HepG2 (cell line): ENCODE data around the gene SRSF3. TPM values are rescaled to one million over a fixed set of nuclear protein-coding genes. Genes with fewer than 3 reads are reported as not detected.

Source experiments
- ATAC-seq: fragments of 200-7000 bp; cut with Tn5 transposase; 3 replicates; pipeline ENCODE4 v1.9.1; 2020; ENCODE audit warnings: mild to moderate bottlenecking, moderate library complexity
- BruUV-seq: library from RNA; stranded (reverse); fragments of 400-500 nt; replicated peaks from 2 replicates; lab custom pipeline; 2021; lab: Mats Ljungman, UMichigan
- CTCF ChIA-PET: fragments of 300-600 bp; formaldehyde crosslinking; extraction: SDS; loops from one replicate; lab custom pipeline; 2021; ENCODE audit warnings: low total read pairs, inconsistent platforms, low intra/inter-chr PET ratio; lab: Yijun Ruan, JAX
- POLR2A ChIA-PET: fragments of 350-600 bp; sonication (Branson Sonifier 250); formaldehyde crosslinking; loops from one replicate; lab custom pipeline; 2020; ENCODE audit warnings: antibody characterized with exemption, inconsistent platforms; lab: Yijun Ruan, JAX
- DNase-seq: peaks from one replicate; pipeline ENCODE4 v3.0.0-alpha.2; 2015; ENCODE audit warnings: low spot score
- FAIRE-seq: peaks from 3 replicates; lab custom pipeline; 2011; peaks lifted over from hg19 to GRCh38; lab: Jason Lieb, UNC
- H2AFZ ChIP-seq: one replicate; pipeline ENCODE4 v1.6.1; 2011; ENCODE audit warnings: low read length, inconsistent platforms
- H3K27ac ChIP-seq: fragments of 300-600 bp; 3 replicates; pipeline ENCODE4 v1.8.0; 2011; ENCODE audit warnings: mixed run types, mild to moderate bottlenecking, mixed read lengths, low read length, inconsistent platforms; ENCODE audit not compliant: insufficient read depth; ENCODE audit errors: extremely low read length
- H3K27me3 ChIP-seq, 2 experiments: fragments of 200-600 bp in 1 of 2; 2 replicates in 1 of 2; 3 replicates in 1 of 2; pipeline versions ENCODE4 v1.6.0 to v1.8.0; 2011; ENCODE audit warnings: low read length in 2 of 2, mild to moderate bottlenecking in 2 of 2, moderate library complexity in 2 of 2, inconsistent platforms in 1 of 2; ENCODE audit not compliant: insufficient read depth in 2 of 2, control insufficient read depth in 1 of 2
- H3K36me3 ChIP-seq, 2 experiments: fragments of 200-600 bp in 1 of 2; replicated peaks in 1 of 2; 2 replicates in 1 of 2; 3 replicates in 1 of 2; pipeline versions ENCODE4 v1.5.1 to v1.8.0; 2011; ENCODE audit warnings: low read length in 2 of 2, inconsistent platforms in 1 of 2; ENCODE audit not compliant: insufficient read depth in 2 of 2, control insufficient read depth in 1 of 2
- H3K4me1 ChIP-seq: 2 replicates; pipeline ENCODE4 v1.5.1; 2012; ENCODE audit warnings: low read length, inconsistent platforms; ENCODE audit not compliant: insufficient read depth
- H3K4me2 ChIP-seq: 2 replicates; pipeline ENCODE4 v1.6.0; 2011; ENCODE audit warnings: low read depth, low read length, inconsistent platforms
- H3K4me3 ChIP-seq, 3 experiments: fragments of 200-600 bp in 1 of 3; sonication (generic), shearing (Covaris generic) in 1 of 3; replicated peaks in 1 of 3; 2 replicates each; pipeline ENCODE4 v1.5.1; 2011 to 2016; ENCODE audit warnings: low read length in 3 of 3, inconsistent platforms in 2 of 3, low read depth in 2 of 3, mild to moderate bottlenecking in 2 of 3, control low read depth in 1 of 3, mixed read lengths in 1 of 3; ENCODE audit not compliant: insufficient read depth in 1 of 3
- H3K79me2 ChIP-seq: one replicate; pipeline ENCODE4 v1.6.1; 2011; ENCODE audit warnings: low read length, inconsistent platforms; ENCODE audit not compliant: insufficient read depth
- H3K9ac ChIP-seq: 2 replicates; pipeline ENCODE4 v1.6.0; 2011; ENCODE audit warnings: mild to moderate bottlenecking, low read depth, low read length, inconsistent platforms; ENCODE audit not compliant: insufficient read depth
- H3K9me3 ChIP-seq: 2 replicates; pipeline ENCODE4 v1.5.1; 2012; ENCODE audit warnings: mild to moderate bottlenecking, low read length
- H4K20me1 ChIP-seq: 2 replicates; pipeline ENCODE4 v1.6.0; 2011; ENCODE audit warnings: inconsistent platforms, mild to moderate bottlenecking, low read length, moderate library complexity; ENCODE audit not compliant: insufficient read depth
- HES4 ChIP-seq: sonication (generic); formaldehyde crosslinking; IDR thresholded peaks from 2 replicates; pipeline ENCODE4 v1.9.0; 2021; ENCODE audit warnings: mild to moderate bottlenecking, missing genetic modification reagents, borderline replicate concordance
- WGBS: methylation state at CpG from one replicate; pipeline ENCODE4 v1.1.6; 2017; ENCODE audit warnings: low lambda C conversion rate; 5-methylcytosine and 5-hydroxymethylcytosine counted together
- in situ Hi-C: cut with HindIII; loops from 2 replicates; pipeline ENCODE4 v1.10.0; 2017; ENCODE audit warnings: low pct_unique_long_range_greater_than_20kb; ENCODE audit not compliant: extremely low pct_ligation_motif_present
- intact Hi-C: fragments of 100-400 bp; cut with micrococcal nuclease; formaldehyde crosslinking; loops from one replicate; pipeline ENCODE4 v1.10.0; 2022; ENCODE audit not compliant: unreplicated experiment
- polyA plus RNA-seq, 8 experiments: library from polyadenylated mRNA; depleted of rRNA in 3 of 8; stranded (reverse) in 7 of 8; unstranded in 1 of 8; fragments of >200 nt; fragmentation: Illumina TruSeq in 4 of 8; extraction: Trizol in 4 of 8; gene quantifications; 2 replicates each; pipeline versions ENCODE4 v1.2.1 to v1.2.3, GENCODE V29; 2011 to 2016; ENCODE audit warnings: low read depth in 4 of 8, missing spikeins in 1 of 8, mixed read lengths in 1 of 8; ENCODE audit not compliant: insufficient read depth in 1 of 8
- total RNA-seq, 5 experiments: library from RNA; depleted of rRNA; stranded (reverse); fragments of >200 nt; fragmentation: Illumina TruSeq; extraction: Trizol; gene quantifications; 2 replicates each; pipeline ENCODE4 v1.2.3, GENCODE V29; 2016; ENCODE audit warnings: low read depth in 1 of 5
- TF ChIP-seq, protein P1 (sequence below): sonication (generic); formaldehyde crosslinking; IDR thresholded peaks from 2 replicates; pipeline ENCODE4 v1.5.0; 2020; ENCODE audit warnings: mild to moderate bottlenecking, missing genetic modification reagents
- TF ChIP-seq, protein P2 (sequence below): IDR thresholded peaks from 2 replicates; pipeline ENCODE4 v1.6.1; 2016

SRSF3 gene
- total and polyA plus RNA-seq, 2 of the 13 experiments (the other 11 are each of a cell fraction or from before 2014, with no cell fraction given): 206 to 684 TPM

DNA sequence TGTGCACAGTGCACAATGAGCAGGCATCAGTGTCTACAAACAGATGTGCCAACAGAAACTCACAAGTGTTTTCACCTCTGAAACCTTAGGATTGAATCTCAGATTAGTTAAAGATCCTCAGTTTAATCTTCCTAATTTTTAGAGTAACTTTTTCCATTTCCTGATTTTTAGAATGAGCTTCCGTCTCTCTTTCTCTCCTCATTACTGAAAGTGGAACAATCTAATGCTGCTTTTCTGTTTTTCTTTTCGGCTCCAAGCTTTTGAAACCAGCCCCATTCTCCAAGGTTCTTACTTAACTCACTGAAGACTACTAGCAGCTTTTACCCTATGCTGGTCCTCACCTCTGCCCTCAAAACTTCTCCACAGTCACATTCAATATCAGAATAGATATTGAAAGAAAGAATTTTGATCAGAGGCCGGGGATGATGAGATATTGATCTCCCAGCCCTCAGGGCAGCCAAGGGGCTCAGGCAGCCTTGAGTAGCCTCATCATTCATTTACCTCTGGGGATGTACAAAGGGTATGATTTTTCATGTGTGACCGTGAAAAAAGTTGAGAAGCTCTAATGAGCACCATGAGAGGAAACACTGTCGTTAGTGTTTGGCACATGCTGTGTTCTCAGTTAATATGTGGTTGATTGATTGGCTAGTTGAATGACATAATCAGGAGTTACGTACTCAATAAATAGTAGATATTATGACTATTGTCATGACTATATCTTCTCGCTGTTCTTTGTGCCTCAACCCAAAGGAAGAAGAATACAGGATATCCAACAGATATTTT is 35.0 kb upstream of the SRSF3 start:
- FAIRE-seq: no peak

More for the DNA sequence above, 35.0 kb upstream of the SRSF3 start:
- no peak overlapping the region for H3K4me3 ChIP-seq
- H3K36me3 ChIP-seq: no peaks in the 10 kb centered on the region
- ATAC-seq (no peak), DNase-seq (no peak)
- H3K9me3 ChIP-seq: no peaks in the 10 kb centered on the region
- 40% methylated on average over 7 of the region's 7 CpGs for WGBS
- in situ Hi-C loops (no loop called here), intact Hi-C loops (no loop called here)
- no peaks in the 10 kb centered on the region for H4K20me1 ChIP-seq
- H3K27me3 ChIP-seq: no peaks in the 10 kb centered on the region; a peak in 1 of 5 replicates
- H3K4me1 ChIP-seq: peaks cover 30% of the 10 kb centered on the region
- no peak for TF ChIP-seq HES4 (CRISPR knock-in tag)
- TF ChIP-seq, protein P1, sequence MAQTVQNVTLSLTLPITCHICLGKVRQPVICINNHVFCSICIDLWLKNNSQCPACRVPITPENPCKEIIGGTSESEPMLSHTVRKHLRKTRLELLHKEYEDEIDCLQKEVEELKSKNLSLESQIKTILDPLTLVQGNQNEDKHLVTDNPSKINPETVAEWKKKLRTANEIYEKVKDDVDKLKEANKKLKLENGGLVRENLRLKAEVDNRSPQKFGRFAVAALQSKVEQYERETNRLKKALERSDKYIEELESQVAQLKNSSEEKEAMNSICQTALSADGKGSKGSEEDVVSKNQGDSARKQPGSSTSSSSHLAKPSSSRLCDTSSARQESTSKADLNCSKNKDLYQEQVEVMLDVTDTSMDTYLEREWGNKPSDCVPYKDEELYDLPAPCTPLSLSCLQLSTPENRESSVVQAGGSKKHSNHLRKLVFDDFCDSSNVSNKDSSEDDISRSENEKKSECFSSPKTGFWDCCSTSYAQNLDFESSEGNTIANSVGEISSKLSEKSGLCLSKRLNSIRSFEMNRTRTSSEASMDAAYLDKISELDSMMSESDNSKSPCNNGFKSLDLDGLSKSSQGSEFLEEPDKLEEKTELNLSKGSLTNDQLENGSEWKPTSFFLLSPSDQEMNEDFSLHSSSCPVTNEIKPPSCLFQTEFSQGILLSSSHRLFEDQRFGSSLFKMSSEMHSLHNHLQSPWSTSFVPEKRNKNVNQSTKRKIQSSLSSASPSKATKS (CRISPR knock-in tag): no peak
- TF ChIP-seq, protein P2, sequence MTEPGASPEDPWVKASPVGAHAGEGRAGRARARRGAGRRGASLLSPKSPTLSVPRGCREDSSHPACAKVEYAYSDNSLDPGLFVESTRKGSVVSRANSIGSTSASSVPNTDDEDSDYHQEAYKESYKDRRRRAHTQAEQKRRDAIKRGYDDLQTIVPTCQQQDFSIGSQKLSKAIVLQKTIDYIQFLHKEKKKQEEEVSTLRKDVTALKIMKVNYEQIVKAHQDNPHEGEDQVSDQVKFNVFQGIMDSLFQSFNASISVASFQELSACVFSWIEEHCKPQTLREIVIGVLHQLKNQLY (CRISPR knock-in tag): no peak
- ChIA-PET CTCF (no interaction called here), POLR2A (no interaction called here)
- no peaks in the 10 kb centered on the region for H3K79me2 ChIP-seq
- H3K4me2 ChIP-seq: no peak overlapping the region
- H2AFZ ChIP-seq: no peak overlapping the region
- H3K9ac ChIP-seq: no peak overlapping the region
- no TSS peak for BruUV-seq
- H3K27ac ChIP-seq: no peak overlapping the region
